Trophoblast cell (in vitro differentiated cells and primary cell): ENCODE results near the gene PAIP2.

Experiments used
- DNase-seq, 2 donors: peaks; one replicate each; pipeline ENCODE4 v3.0.0-alpha.2; 2016
- H2AFZ ChIP-seq: 2 replicates; pipeline ENCODE4 v1.6.1; 2013; ENCODE audit warnings: low read length, moderate library complexity, mild to moderate bottlenecking; ENCODE audit not compliant: insufficient read depth, poor library complexity
- H2AK5ac ChIP-seq: 2 replicates; pipeline ENCODE4 v1.6.1; 2013; ENCODE audit warnings: mild to moderate bottlenecking, low read length
- H2BK120ac ChIP-seq: 2 replicates; pipeline ENCODE4 v1.6.1; 2013; ENCODE audit warnings: low read length, mild to moderate bottlenecking, moderate library complexity; ENCODE audit not compliant: insufficient read depth, poor library complexity
- H2BK12ac ChIP-seq: 2 replicates; pipeline ENCODE4 v1.6.1; 2013; ENCODE audit warnings: mild to moderate bottlenecking, low read length, moderate library complexity
- H2BK5ac ChIP-seq: 2 replicates; pipeline ENCODE4 v1.6.1; 2013; ENCODE audit warnings: low read length, low read depth, moderate library complexity, mild to moderate bottlenecking; ENCODE audit not compliant: poor library complexity
- H3K14ac ChIP-seq: 2 replicates; pipeline ENCODE4 v1.6.1; 2013; ENCODE audit warnings: mild to moderate bottlenecking, low read length
- H3K18ac ChIP-seq: 2 replicates; pipeline ENCODE4 v1.6.1; 2013; ENCODE audit warnings: mild to moderate bottlenecking, low read length
- H3K23ac ChIP-seq: 2 replicates; pipeline ENCODE4 v1.6.1; 2013; ENCODE audit warnings: low read length
- H3K27ac ChIP-seq: 2 replicates; pipeline ENCODE4 v1.5.1; 2013; ENCODE audit warnings: low read depth, mild to moderate bottlenecking, inconsistent platforms, low read length, moderate library complexity
- H3K27me3 ChIP-seq: 2 replicates; pipeline ENCODE4 v1.6.1; 2013; ENCODE audit warnings: inconsistent platforms, mild to moderate bottlenecking, low read length, moderate library complexity; ENCODE audit not compliant: insufficient read depth
- H3K36me3 ChIP-seq, 2 experiments: 1 replicate in 1 of 2; 2 replicates in 1 of 2; pipeline ENCODE4 v1.6.1; 2013; ENCODE audit warnings: low read length in 2 of 2, mild to moderate bottlenecking in 2 of 2, moderate library complexity in 1 of 2; ENCODE audit not compliant: insufficient read depth in 2 of 2, control insufficient read depth in 1 of 2
- H3K4ac ChIP-seq: 2 replicates; pipeline ENCODE4 v1.6.1; 2013; ENCODE audit warnings: low read depth, mild to moderate bottlenecking, low read length, moderate library complexity
- H3K4me1 ChIP-seq, 2 experiments: 1 replicate in 1 of 2; 2 replicates in 1 of 2; pipeline ENCODE4 v1.6.1; 2013; ENCODE audit warnings: low read length in 2 of 2, mild to moderate bottlenecking in 2 of 2, moderate library complexity in 1 of 2; ENCODE audit not compliant: insufficient read depth in 2 of 2, control insufficient read depth in 1 of 2
- H3K4me2 ChIP-seq: 2 replicates; pipeline ENCODE4 v1.6.1; 2013; ENCODE audit warnings: inconsistent platforms, mild to moderate bottlenecking, low read length, moderate library complexity
- H3K4me3 ChIP-seq: 2 replicates; pipeline ENCODE4 v1.5.1; 2013; ENCODE audit warnings: mild to moderate bottlenecking, low read depth, low read length, inconsistent platforms
- H3K79me1 ChIP-seq: one replicate; pipeline ENCODE4 v1.6.1; 2013; ENCODE audit warnings: low read length
- H3K79me2 ChIP-seq: 2 replicates; pipeline ENCODE4 v1.6.1; 2013; ENCODE audit warnings: low read length, mild to moderate bottlenecking; ENCODE audit not compliant: control insufficient read depth, insufficient read depth, poor library complexity
- H3K9ac ChIP-seq: 2 replicates; pipeline ENCODE4 v1.6.1; 2013; ENCODE audit warnings: mild to moderate bottlenecking, low read length
- H3K9me3 ChIP-seq: 2 replicates; pipeline ENCODE4 v1.6.1; 2013; ENCODE audit warnings: low read depth, mild to moderate bottlenecking, control low read depth, inconsistent platforms, low read length; ENCODE audit not compliant: insufficient read depth
- H4K12ac ChIP-seq: 2 replicates; pipeline ENCODE4 v1.6.1; 2013; ENCODE audit warnings: low read depth, mild to moderate bottlenecking, low read length, moderate library complexity
- H4K8ac ChIP-seq: 2 replicates; pipeline ENCODE4 v1.6.1; 2013; ENCODE audit warnings: low read depth, mild to moderate bottlenecking, low read length, moderate library complexity
- H4K91ac ChIP-seq: one replicate; pipeline ENCODE4 v1.6.1; 2013; ENCODE audit warnings: low read depth, mild to moderate bottlenecking, low read length, moderate library complexity
- WGBS: extraction: QIAGEN DNeasy Blood & Tissue Kit; methylation state at CpG from one replicate; pipeline ENCODE4 v1.1.7; 2013; ENCODE audit warnings: missing lambda C conversion rate; ENCODE audit not compliant: insufficient read length, insufficient coverage; ENCODE audit errors: extremely low coverage; 5-methylcytosine and 5-hydroxymethylcytosine counted together

PAIP2 gene

DNA sequence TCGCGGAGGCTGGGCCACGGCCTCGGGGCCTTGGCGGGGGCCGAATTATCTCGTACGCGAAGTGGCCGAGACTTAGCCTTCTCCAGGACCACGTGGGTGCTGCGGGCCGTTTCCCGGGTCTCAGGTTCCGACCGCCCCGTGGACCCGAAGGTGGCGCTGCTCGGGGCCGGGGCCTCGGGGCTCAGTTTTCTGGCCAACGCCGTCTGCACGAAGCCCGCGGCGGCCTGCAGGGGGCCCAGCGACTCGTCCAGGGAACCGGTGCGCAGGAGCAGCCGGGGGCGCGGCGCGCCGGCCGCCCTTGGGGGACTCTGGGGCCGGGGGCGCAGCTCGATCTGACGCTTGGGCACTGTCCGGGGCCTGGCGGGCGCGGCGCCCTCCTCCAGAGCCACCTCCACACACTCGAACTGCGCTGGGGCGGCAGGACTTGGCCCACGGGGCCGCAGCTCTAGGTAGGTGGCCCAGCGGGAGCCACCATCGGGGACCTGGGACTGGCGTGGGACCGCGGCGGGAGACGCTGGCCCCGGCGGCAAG lies 52.5 kb downstream of the PAIP2 start:
- Histone ChIP-seq H3K9me3 (peaks cover 2% of the 10 kb centered on the region), H4K91ac (no peak overlapping the region), H3K4me3 (peak overlapping the region; percentile 20), H2BK120ac (no peak overlapping the region), H3K9ac (no peak overlapping the region), H3K79me2 (peaks cover 5% of the 10 kb centered on the region), H3K4me2 (peak overlapping the region; percentile 64), H3K79me1 (no peaks in the 10 kb centered on the region), H3K27ac (no peak overlapping the region), H4K8ac (peak overlapping the region; percentile 45), H3K4ac (no peak overlapping the region), H3K27me3 (peaks cover 32% of the 10 kb centered on the region), H2BK12ac (peak overlapping the region; percentile 18), H3K36me3 (no peaks in the 10 kb centered on the region), H4K12ac (peak overlapping the region; percentile 43), H2AK5ac (peak overlapping the region; percentile 55), H2BK5ac (no peak overlapping the region), H3K4me1 (peaks cover 19 to 24% of the 10 kb centered on the region in 2 experiments), H3K18ac (peak overlapping the region; percentile 27), H2AFZ (peak overlapping the region; percentile 10), H3K14ac (no peak overlapping the region), H3K23ac (no peak overlapping the region)
- peak in 1 of 2 donors; percentile 25 for DNase-seq
- WGBS: no CpG with 5 or more reads among the region's 62 CpGs

DNA sequence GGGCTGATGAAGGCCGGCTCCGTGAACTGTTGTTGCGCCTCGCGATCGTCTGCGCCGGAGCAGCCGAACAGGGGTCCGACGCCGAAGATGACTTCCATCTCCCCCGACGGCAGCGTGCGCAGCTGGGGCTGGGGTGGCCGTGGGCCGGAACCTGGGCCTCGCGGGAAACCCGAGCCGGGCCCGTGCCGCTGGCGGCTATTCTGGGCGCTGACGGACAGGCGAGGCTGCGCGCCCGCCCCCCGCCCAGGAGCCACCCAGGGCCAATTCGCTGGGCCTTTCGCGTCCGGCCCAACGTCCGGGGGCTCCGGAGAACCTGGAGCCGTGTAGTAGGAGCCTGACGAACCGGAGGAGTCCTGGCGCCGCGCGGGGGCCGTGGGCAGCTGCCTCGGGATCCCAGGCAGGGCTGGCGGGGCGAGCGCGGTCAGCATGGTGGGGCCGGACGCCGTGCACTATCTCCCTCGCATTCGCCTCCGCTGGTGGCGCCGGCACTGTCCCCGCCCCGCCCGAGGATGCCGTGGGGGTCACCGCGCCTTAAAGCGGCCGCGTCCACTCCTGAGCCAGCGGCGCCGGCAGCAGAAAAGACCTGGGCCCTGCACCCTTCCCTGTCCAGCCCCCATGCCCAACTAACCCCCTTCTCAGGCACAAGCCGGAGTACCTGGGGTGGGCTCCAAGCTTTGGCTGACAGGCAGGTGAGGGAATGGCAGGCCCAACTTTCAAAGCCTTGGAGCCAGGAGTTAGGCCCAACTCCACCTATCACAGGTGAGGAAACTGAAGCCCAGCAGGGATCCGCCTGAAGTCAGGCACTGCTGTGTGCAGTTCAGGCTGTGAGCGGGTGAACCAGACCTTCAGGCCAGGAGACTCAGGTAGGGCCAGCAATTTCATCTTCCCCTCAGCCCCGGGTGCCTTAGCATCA lies 53.3 kb downstream of the PAIP2 start, which contains the start of gene PROB1:
PROB1 (minus strand) TSS at position 451 of the 913 bp plus-strand sequence; CDS start at position 428, 23 bp downstream.
- Histone ChIP-seq H2BK12ac (peak within 1 kb of the TSS; percentile 18), H3K4me3 (peak within 1 kb of the TSS; percentile 20), H3K23ac (no peak within 1 kb of the TSS), H3K4me2 (peak within 1 kb of the TSS; percentile 64), H3K27me3 (peaks cover 32% of the 10 kb centered on the region), H3K27ac (no peak within 1 kb of the TSS), H4K8ac (peak within 1 kb of the TSS; percentile 45), H4K91ac (no peak within 1 kb of the TSS), H3K4ac (no peak within 1 kb of the TSS), H3K79me2 (peaks cover 5% of the 10 kb centered on the region), H2BK5ac (no peak within 1 kb of the TSS), H2AK5ac (peak within 1 kb of the TSS; percentile 55), H3K14ac (no peak within 1 kb of the TSS), H3K9ac (no peak within 1 kb of the TSS), H2BK120ac (no peak within 1 kb of the TSS), H3K9me3 (peaks cover 2% of the 10 kb centered on the region), H2AFZ (peak within 1 kb of the TSS; percentile 10), H3K18ac (peak within 1 kb of the TSS; percentile 27), H3K4me1 (peaks cover 19 to 24% of the 10 kb centered on the region in 2 experiments), H4K12ac (peak within 1 kb of the TSS; percentile 43), H3K79me1 (no peaks in the 10 kb centered on the region), H3K36me3 (no peaks in the 10 kb centered on the region)
- DNase-seq: no peak
- no CpG with 5 or more reads among the region's 76 CpGs for WGBS

- no peak overlapping the region for H3K9ac ChIP-seq
Observed at GRCh38 chr5:139395844-139396640, 54.4 kb downstream of the PAIP2 start.

GRCh38 chr5:139396691-139397090 lies 55.0 kb downstream of the PAIP2 start:
- H3K9ac ChIP-seq: no peak overlapping the region
- peak; percentile 57 to 71 for DNase-seq
- H4K8ac ChIP-seq: no peak overlapping the region
- no peak overlapping the region for H3K4me3 ChIP-seq
- H3K23ac ChIP-seq: no peak overlapping the region
- H3K9me3 ChIP-seq: peaks cover 2% of the 10 kb centered on the region
- H3K79me1 ChIP-seq: no peaks in the 10 kb centered on the region
- H3K36me3 ChIP-seq: no peaks in the 10 kb centered on the region
- no peak overlapping the region for H4K12ac ChIP-seq
- H3K79me2 ChIP-seq: peaks cover 5% of the 10 kb centered on the region
- H3K4me1 ChIP-seq: peaks cover 19 to 24% of the 10 kb centered on the region in 2 experiments
- no peak overlapping the region for H3K4ac ChIP-seq
- H2AFZ ChIP-seq: no peak overlapping the region
- H3K27me3 ChIP-seq: peaks cover 32% of the 10 kb centered on the region
- H3K18ac ChIP-seq: no peak overlapping the region
- no peak overlapping the region for H3K4me2 ChIP-seq
- H2BK12ac ChIP-seq: no peak overlapping the region
- H3K14ac ChIP-seq: no peak overlapping the region
- no peak overlapping the region for H3K27ac ChIP-seq
- H2AK5ac ChIP-seq: no peak overlapping the region
- no CpG with 5 or more reads among the region's 8 CpGs for whole genome bisulfite sequencing
- no peak overlapping the region for H4K91ac ChIP-seq
- no peak overlapping the region for H2BK120ac ChIP-seq
- H2BK5ac ChIP-seq: no peak overlapping the region

More at GRCh38 chr5:139395844-139396640, 54.4 kb downstream of the PAIP2 start:
- Histone ChIP-seq H3K36me3 (no peaks in the 10 kb centered on the region), H2BK12ac (no peak overlapping the region), H3K4me3 (no peak overlapping the region), H3K27ac (no peak overlapping the region), H2BK5ac (no peak overlapping the region), H3K14ac (no peak overlapping the region), H3K18ac (no peak overlapping the region), H3K79me2 (peaks cover 5% of the 10 kb centered on the region), H3K9me3 (peaks cover 2% of the 10 kb centered on the region), H4K8ac (no peak overlapping the region), H2AK5ac (no peak overlapping the region), H3K27me3 (peaks cover 32% of the 10 kb centered on the region), H4K91ac (no peak overlapping the region), H3K4ac (no peak overlapping the region), H2BK120ac (no peak overlapping the region), H3K23ac (no peak overlapping the region), H2AFZ (no peak overlapping the region), H4K12ac (no peak overlapping the region), H3K79me1 (no peaks in the 10 kb centered on the region), H3K4me1 (peaks cover 19 to 24% of the 10 kb centered on the region in 2 experiments), H3K4me2 (no peak overlapping the region)
- no CpG with 5 or more reads among the region's 8 CpGs for WGBS
- DNase-seq: no peak
